ENCODE results near the gene POGK.
"Not testable (repeated sequence)": the region's sequence is repeated elsewhere in the genome, so short reads cannot be mapped to it uniquely, and the experiment has no call there.

Gene POGK

DNA sequence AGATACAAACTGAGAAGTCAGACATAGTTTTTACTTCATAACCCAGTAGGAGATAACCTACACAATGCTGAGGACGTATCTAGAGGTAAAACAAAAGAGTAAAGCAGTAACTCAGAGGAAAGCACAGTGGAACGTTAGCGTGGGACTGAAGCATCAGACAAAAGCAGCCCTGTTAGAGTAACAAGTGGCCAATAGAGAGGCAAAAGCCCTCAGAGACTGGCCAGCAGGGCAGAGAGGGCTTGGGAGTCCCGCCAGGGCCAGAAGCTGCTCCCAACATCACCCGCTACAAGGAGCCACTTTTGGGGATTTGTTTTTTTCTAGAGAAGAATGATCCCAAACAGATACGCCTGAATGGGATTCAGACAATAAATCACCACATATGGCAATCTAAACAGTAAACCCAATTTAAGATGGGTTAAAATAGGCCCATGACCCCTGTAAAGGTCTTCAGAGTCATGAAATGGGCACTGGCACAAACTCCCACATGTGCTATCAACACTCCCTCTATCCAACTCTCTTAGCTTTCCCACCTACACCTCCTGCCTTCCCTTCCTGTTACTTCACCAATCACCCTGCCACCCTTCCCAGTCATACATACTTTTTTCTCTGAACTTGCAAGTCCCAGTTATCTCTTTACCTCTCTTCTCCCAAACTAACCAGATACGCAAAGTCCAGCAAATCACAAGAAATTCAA is 19.6 kb downstream of the POGK start:
- no peak for DNase-seq

DNA sequence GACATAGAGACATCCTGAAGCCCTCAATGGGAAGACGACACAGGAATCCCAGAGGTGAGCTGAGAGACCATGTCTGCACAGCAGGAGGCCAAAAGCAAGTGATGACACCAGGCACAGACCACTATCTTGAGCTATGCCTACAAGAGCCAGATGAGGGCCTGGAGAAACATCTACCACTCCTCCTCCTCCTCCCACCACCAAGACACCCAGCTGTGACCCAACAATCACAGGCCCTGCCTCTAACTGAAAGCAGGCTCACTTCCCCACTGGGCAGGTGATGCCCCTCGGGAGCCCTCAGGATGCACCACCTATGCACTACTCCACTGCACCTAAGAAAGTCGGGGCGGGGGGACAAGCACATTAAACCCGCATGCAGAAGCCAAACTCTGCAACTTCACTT is 20.3 kb downstream of the POGK start:
- DNase-seq, result no peak

DNA sequence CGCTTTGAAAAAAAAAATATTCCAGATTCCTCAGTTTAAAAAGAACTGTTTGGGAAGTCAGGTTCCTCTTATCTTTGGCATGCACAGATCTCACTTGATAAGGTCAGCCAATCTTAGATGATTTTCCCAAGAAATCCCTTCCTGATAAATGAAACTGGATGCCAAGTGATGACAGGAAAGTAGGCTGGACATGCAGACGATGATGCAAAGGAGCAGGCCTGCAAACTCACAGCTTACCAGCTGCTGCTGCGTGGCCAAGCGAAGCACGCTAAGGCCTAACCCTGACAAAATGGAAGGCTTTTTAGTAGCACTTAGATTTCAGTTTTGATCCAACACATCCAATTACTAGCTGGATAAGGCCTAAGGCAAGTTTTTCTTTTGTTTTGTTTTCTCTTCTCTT is 26.7 kb downstream of the POGK start:
- DNase-seq, result no peak

DNA sequence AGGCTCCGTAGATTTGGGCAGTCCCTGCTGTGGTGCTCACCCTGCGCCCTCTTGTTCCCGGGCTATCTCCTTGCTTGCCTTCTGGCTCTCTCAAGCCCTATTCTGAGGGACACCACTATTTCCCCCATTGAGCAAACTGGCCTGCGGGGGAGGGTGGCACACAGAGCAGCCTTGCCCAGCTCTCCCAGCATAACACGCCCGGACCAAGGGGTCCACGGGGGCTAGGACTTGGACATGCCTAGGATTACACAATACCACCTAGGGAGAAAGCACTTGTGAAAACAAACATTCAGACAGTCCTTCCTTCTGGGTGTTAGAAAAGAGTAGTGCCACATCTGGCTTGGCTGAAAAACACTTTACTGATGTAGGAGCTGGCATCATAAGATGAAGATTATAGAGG is 29.4 kb downstream of the POGK start:
- DNase-seq, result no peak

DNA sequence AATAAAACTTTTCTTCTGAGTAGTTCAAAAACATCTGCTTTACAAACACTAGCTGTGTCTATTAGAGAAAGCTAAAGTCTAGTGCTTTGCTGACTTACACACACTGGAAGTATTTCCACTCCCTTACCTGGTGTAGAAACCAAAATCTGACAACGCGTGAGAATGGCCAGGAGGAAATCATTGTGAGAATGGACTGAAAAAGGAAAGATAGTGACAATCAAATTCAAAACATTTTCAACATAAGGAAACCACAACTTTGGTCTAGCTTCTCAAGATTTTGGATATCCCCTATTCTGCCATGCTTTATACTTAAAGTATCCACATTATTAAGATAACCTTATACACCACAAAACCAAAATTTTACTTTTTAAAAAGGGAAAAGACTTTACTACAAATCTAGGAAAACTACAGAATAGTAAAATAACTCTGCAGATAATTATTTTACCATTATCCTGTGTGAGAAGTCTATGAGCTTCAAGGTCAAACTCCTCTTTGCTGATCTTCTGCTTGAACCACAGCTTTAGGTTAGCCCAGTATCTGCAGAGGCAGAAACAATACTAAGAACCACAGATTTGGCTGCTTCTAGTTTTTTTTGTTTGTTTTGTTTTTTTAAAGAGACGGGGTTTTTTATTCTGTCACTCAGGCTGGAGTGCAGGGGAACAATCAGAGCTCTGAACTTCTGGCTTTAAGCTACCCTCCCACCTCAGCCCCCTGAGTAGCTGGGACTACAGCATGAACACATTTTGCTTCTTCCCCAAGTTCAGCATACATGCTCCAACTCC is 30.2 kb downstream of the POGK start:
- no peak for DNase-seq

- DNase-seq, result no peak
Observed at GRCh38 chr1:166870584-166870983, 31.3 kb downstream of the POGK start.

DNA sequence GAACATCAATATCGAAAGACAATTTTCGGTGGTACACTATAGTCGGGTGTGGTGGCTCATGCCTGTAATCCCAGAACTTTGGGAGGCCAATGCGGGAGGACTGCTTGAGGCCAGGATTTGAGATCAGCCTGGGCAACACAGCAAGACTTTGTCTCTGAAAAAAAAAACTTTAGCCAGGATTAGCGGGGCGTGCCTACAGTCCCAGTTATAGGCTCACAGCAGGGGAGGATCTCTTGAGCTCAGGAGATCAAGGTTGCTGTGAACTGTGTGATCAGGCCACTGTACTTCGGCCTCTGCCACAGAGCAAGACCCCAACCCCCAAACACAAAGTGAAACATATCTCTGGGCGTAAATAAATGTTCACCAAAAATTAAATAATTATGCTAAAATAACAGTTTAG is 35.2 kb downstream of the POGK start:
- no peak for DNase-seq

DNA sequence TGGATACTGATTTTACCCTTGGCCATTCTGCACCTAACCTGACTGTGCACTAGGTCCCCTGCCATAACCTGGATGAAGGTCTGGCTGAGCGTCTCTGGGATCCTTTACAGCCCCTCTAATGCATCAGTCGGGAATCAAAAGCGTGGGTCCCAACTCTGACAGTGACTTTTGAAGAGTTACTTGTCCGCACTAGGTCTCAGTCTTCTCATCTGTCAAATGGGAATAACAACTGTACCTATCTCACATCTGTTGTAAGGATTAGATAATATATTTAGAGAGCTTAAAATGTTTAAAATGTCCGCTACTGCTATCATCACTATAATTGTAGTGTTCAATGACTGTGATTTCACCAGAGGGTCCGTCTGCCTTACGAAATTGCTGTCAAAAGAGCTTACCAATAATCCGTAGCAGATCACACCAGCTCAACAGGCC is 36.0 kb downstream of the POGK start:
- no peak for DNase-seq

DNA sequence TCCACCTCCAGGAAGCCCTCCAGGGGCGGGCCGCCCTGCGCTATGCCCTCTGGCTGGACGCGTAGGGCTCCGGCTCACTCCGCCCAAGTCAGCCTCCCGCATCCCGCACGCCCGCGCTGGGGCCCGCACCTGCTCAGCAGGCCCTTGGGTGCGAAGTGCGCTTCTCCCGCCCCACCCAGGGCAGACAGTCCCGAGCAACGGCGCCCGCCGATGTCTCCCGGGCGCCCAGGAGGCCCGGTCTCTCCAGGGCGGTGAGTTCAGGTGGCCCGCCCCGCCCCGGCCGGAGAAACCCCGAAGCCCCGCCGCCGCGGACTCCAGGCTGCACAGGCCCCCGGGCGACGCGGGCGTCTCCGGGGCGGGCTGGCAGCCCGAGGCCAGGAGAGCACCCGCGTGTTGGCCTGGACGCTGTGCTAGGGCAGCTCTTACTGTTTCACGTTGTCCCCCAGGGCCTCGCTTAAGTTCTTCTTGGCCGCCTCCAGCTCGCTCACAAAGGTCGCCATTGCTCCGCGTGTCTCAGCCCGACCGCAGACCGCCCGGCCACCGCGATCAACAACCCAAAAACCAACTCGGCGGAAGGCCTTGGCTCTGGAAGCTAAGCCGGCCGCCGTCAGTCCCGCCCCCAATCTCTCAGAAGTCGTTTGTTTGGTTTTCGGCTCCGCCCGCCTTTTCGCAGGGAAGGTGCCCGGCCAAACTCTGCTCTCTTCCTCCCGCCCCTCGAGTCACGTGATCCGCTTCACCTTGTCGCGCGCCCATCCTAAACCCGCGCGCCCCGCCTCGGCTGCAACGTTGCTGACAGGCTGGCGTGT is 36.7 kb downstream of the POGK start, which contains the start of gene TADA1:
TADA1 (minus strand) TSS at position 531 of the 806 bp plus-strand sequence; CDS start at position 500, 31 bp downstream.
- peak; percentile 99 for DNase-seq

DNA sequence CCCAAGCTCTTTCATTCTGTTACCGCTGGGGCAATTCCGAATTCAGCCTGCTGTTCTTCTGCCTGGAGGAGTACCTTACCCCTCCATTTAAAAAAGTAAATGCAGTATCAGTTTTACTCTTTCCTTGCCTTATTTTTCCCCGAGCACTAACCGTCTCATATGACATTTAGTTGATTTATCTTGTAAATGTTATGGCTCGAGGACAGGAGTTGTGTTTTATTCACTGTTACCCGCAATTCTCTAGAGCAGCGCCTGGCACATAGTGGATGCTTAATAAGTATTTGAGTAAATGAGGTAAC is 37.2 kb downstream of the POGK start:
- no peak for DNase-seq

DNA sequence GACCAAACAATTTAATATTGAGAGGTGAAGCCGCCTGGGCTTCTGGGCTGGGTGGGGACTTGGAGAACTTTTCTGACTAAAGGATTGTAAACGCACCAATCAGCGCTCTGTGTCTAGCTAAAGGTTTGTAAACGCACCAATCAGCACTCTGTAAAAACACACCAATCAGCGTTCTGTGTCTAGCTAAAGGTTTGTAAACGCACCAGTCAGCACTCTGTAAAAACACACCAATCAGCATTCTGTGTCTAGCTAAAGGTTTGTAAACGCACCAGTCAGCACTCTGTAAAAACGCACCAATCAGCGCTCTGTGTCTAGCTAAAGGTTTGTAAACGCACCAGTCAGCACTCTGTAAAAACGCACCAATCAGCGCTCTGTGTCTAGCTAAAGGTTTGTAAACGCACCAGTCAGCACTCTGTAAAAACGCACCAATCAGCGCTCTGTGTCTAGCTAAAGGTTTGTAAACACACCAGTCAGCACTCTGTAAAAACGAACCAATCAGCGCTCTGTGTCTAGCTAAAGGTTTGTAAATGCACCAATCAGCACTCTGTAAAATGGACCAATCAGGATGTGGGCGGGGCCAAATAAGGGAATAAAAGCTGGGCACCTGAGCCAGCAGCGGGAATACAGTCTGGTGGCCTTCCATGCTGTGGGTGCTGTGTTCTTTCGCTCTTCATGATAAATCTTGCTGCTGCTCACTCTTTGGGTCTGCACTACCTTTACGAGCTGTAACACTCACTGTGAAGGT is 39.1 kb downstream of the POGK start:
- DNase-seq, result not testable (repeated sequence)

GRCh38 chr1:166882893-166883292 is 43.6 kb downstream of the POGK start:
- no peak for DNase-seq

DNA sequence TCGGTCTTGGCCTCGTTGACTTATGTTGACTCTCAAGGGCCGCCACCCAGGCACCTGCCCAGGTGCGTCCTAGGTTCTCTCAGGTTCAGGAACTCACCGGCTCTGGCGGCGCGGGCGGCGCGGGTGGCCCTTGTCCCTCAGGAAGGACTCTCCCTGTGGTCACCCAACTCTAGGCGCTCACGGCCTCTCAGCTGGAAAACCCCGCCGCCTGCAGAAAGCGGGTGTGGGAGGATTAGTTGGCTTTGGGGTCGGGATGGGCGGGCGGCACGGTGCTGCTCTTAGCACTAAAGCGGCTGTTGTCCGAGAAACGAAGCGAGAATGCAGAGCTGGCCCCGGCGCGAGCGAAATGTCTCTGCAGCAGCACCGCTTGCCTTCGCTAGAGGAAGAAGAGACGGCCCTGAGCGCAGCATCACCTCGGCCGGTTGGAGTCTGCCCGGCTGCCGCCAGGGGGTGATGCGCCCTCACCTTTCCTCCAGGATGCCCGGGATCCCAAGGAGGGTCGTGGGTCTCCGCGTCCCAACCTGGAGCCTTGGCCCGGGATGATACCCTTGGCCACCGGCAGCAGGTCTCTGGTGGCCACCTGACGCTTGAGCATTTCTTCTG is 44.9 kb downstream of the POGK start:
- peak; percentile 73 for DNase-seq

DNA sequence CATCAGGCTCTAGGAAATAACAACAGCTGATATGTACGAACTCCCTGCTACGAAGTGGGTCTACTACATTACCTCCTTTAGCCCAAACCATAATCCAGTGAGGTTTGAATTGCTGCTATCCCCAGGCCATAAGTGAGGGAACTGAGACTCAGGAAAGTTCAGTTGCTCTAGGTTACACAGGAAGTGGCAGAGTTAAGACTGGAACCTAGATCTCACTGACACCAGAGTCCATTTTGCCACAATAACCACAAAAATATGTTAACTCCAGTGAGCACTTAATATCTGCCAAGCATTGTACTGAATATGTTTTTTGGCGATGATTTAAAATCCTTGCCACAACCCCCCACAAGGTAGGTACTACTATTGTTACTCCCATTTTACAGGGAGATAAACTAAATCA is 45.7 kb downstream of the POGK start:
- no peak for DNase-seq

DNA sequence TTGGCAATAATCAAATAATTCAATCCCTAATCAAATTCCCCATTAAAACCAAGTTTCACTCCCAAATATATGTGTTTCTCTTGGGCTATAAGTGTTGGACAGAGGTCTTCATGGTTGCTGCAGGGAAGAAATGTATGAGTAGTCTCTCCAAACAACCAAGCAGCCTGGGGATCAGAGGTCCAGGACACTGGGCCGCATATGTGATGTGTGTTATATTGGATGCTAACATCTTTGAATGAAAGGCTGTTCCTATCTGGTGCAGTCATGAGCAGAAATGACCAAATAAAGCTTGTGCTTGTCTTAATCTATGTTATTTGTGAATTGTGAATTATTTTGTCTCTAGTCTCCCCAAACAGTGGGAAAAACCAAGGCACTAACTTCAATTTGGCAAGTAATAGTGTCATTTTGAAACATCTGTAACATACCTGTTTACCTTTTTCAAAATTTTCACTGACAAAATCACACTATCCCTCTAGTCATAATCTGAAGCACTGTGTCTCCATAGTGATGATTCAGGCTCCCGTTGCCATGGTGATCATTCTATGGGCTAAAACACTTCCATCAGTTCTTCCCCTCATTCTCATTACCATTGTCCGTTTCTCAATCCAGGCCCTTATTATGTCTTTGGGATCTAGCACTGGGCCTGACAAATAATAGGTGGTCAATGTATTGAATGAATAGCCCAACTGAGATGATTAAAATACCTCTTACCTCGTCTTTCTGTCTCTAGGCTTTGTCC is 49.3 kb downstream of the POGK start:
- no peak for DNase-seq

GRCh38 chr1:166889776-166890175 is 50.5 kb downstream of the POGK start:
- DNase-seq, result no peak

- no peak for DNase-seq
Observed at GRCh38 chr1:166895766-166896165, 56.5 kb downstream of the POGK start.

DNA sequence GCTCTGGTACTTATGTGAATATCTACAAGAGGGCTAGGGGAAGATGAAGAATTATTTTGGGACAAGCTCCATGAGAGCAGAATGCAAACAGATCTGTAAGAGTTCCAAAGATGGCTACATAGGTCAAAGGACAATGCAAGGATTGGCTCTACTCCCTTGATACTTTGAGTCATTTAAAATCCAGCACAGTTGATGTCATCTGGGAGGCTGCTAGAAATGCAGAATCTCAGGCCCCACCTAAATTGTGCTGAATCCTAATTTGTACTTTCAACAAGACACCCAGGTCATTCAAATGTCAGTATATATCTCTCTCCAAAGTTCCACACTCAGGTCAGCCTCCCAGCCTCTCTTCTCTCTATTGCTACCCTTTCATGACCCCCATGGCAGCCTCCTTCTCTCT is 60.5 kb downstream of the POGK start:
- no peak for DNase-seq

- no peak for DNase-seq
Observed at GRCh38 chr1:166900987-166901386, 61.7 kb downstream of the POGK start.

GRCh38 chr1:166902279-166902678 is 63.0 kb downstream of the POGK start:
- DNase-seq, result no peak

DNA sequence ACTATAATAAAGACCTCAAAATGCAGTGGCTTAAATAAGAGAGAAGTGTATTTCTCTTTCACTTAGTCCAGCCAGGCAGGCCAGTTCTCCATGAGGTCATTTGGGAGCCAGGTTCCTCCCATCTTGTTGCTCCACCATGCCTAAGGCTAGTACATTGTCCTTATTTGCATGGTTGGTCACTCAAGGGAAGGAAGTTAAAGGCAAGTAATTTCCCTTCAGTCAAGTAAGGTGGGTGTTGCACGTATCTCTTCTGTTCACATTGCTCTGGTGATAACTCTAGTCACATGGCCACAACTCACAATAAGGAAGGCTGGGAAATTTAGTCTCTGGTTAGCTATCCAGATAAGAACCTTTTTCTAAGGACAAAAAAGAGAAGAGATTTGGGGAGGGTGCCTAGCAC is 64.0 kb downstream of the POGK start:
- DNase-seq, result no peak

DNA sequence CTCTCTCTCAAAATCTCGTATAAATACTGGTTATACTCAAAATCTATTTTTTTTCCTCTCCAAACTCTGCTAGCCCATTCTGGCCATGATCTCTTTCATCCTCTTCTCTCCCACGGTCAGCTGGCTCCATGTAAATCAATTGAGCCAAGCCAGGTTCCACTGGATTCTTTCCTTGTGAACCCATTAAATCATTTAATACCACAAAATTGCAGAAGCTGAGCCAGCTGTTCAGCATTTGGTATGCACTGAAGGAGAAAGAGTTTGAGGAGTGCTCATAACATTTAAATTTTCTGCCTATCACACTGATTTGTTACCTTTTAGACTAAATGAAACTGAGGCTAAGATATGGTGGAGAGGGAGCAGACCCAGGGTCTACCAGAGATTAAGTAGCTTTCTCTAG is 65.9 kb downstream of the POGK start:
- DNase-seq, result peak; percentile 56

Measured in femur (tissue), 1 donor.